HCT116 (cell line): ENCODE measurements around the gene DTYMK. TPM values are rescaled to one million over a fixed set of nuclear protein-coding genes. Genes with fewer than 3 reads are reported as not detected.

Source experiments
- ATAC-seq: fragments of 200-7000 bp; cut with Tn5 transposase; 2 replicates; pipeline ENCODE4 v1.9.1; 2020; ENCODE audit warnings: mild to moderate bottlenecking, moderate library complexity
- BruUV-seq: library from RNA; stranded (reverse); fragments of 400-500 nt; replicated peaks from 2 replicates; lab custom pipeline; 2021; lab: Mats Ljungman, UMichigan
- CTCF ChIA-PET: fragments of 300-600 bp; sonication (Branson Sonifier 250); formaldehyde crosslinking; loops from one replicate; lab custom pipeline; 2021; ENCODE audit warnings: antibody characterized with exemption; lab: Charles Lee
- POLR2A ChIA-PET: fragments of 300-600, 350-600 bp; sonication (Branson Sonifier 250); formaldehyde crosslinking; loops from one replicate; lab custom pipeline; 2021; ENCODE audit warnings: antibody characterized with exemption; lab: Charles Lee
- RAD21 ChIA-PET, 2 experiments: fragments of 300-600 bp; sonication (Branson Sonifier 250); formaldehyde crosslinking; loops; one replicate each; lab custom pipeline; 2023; ENCODE audit warnings: low total read pairs in 2 of 2; ENCODE audit not compliant: uncharacterized antibody in 2 of 2, unreplicated experiment in 2 of 2, low non-redundant PET in 1 of 2; lab: Charles Lee
- DNase-seq: peaks from one replicate; pipeline ENCODE4 v3.0.0-alpha.2; 2010; ENCODE audit warnings: low read depth, low spot score
- H2AFZ ChIP-seq: fragments of 200-600 bp; shearing (Covaris generic), sonication (generic); 2 replicates; pipeline ENCODE4 v1.6.1; 2017; ENCODE audit warnings: low read depth, mixed run types, mixed read lengths, antibody characterized with exemption, low read length; ENCODE audit not compliant: poor library complexity, severe bottlenecking
- H3K27ac ChIP-seq: 2 replicates; pipeline ENCODE4 v1.5.1; 2012; ENCODE audit warnings: low read depth, low read length
- H3K27me3 ChIP-seq: fragments of 200-600 bp; sonication (generic); 2 replicates; pipeline ENCODE4 v1.6.1; 2016; ENCODE audit warnings: mixed run types, low read length, mixed read lengths; ENCODE audit not compliant: insufficient read depth
- H3K36me3 ChIP-seq, 2 experiments: fragments of 200-500 bp in 1 of 2; fragments of 200-600 bp in 1 of 2; sonication (Bioruptor generic) in 1 of 2; sonication (generic) in 1 of 2; 2 replicates each; pipeline versions ENCODE4 v1.5.1 to v1.6.1; 2014 to 2016; ENCODE audit warnings: low read length in 2 of 2, inconsistent platforms in 1 of 2, mixed read lengths in 1 of 2, mixed run types in 1 of 2; ENCODE audit not compliant: insufficient read depth in 2 of 2, control insufficient read depth in 1 of 2
- H3K4me1 ChIP-seq, 2 experiments: fragments of 200-600 bp in 1 of 2; sonication (generic) in 1 of 2; 2 replicates each; pipeline versions ENCODE4 v1.5.1 to v1.6.1; 2012 to 2017; ENCODE audit warnings: low read length in 2 of 2, inconsistent platforms in 1 of 2, mild to moderate bottlenecking in 1 of 2, mixed read lengths in 1 of 2, mixed run types in 1 of 2, moderate library complexity in 1 of 2; ENCODE audit not compliant: insufficient read depth in 2 of 2, control insufficient read depth in 1 of 2
- H3K4me2 ChIP-seq: fragments of 200-600 bp; sonication (generic); 2 replicates; pipeline ENCODE4 v1.6.1; 2017; ENCODE audit warnings: mixed run types, low read length, mixed read lengths
- H3K4me3 ChIP-seq, 2 experiments: fragments of 200-600 bp in 1 of 2; sonication (generic) in 1 of 2; replicated peaks in 1 of 2; 2 replicates each; pipeline ENCODE4 v1.5.1; 2011 to 2016; ENCODE audit warnings: low read length in 2 of 2, control low read depth in 1 of 2, low read depth in 1 of 2, mild to moderate bottlenecking in 1 of 2, mixed read lengths in 1 of 2, mixed run types in 1 of 2
- H3K79me2 ChIP-seq: fragments of 200-600 bp; sonication (generic); 2 replicates; pipeline ENCODE4 v1.6.1; 2017; ENCODE audit warnings: mild to moderate bottlenecking, mixed run types, low read length, moderate library complexity, mixed read lengths; ENCODE audit not compliant: insufficient read depth
- H3K9ac ChIP-seq: fragments of 200-600 bp; sonication (generic); 2 replicates; pipeline ENCODE4 v1.6.1; 2016; ENCODE audit warnings: low read length, mixed read lengths
- H3K9me2 ChIP-seq: fragments of 200-600 bp; sonication (generic), shearing (Covaris generic); 2 replicates; pipeline ENCODE4 v1.6.1; 2017; ENCODE audit warnings: mixed run types, mild to moderate bottlenecking, moderate library complexity; ENCODE audit not compliant: insufficient read depth
- H3K9me3 ChIP-seq, 2 experiments: fragments of 200-500 bp in 1 of 2; fragments of 200-600 bp in 1 of 2; sonication (Bioruptor generic) in 1 of 2; sonication (generic) in 1 of 2; 2 replicates each; pipeline ENCODE4 v1.6.1; 2014 to 2017; ENCODE audit warnings: low read length in 2 of 2, mixed read lengths in 2 of 2, inconsistent platforms in 1 of 2, low read depth in 1 of 2, mild to moderate bottlenecking in 1 of 2, mixed run types in 1 of 2, moderate library complexity in 1 of 2; ENCODE audit not compliant: control insufficient read depth in 1 of 2, insufficient read depth in 1 of 2
- H4K20me1 ChIP-seq: fragments of 200-600 bp; sonication (generic), shearing (Covaris generic); 2 replicates; pipeline ENCODE4 v1.6.1; 2017; ENCODE audit warnings: mixed run types, mild to moderate bottlenecking, moderate library complexity; ENCODE audit not compliant: insufficient read depth
- CBX3 ChIP-seq: IDR thresholded peaks from 2 replicates; pipeline ENCODE4 v1.6.1; 2012; ENCODE audit warnings: low read depth
- CEBPB ChIP-seq: IDR thresholded peaks from 2 replicates; pipeline ENCODE4 v1.6.1; 2012; ENCODE audit warnings: low read depth
- CTCF ChIP-seq, 3 experiments: fragments of 200-600 bp in 1 of 3; sonication (generic) in 1 of 3; IDR thresholded peaks in 2 of 3; conservative IDR thresholded peaks in 1 of 3; 2 replicates each; pipeline ENCODE4 v1.5.1; 2012 to 2017; ENCODE audit warnings: low read depth in 2 of 3, low read length in 2 of 3, antibody characterized with exemption in 1 of 3, borderline replicate concordance in 1 of 3, control low read depth in 1 of 3, mild to moderate bottlenecking in 1 of 3, mixed read lengths in 1 of 3, mixed run types in 1 of 3, moderate library complexity in 1 of 3; ENCODE audit not compliant: insufficient read depth in 1 of 3
- EGR1 ChIP-seq: IDR thresholded peaks from 2 replicates; pipeline ENCODE4 v1.6.1; 2012; ENCODE audit warnings: low read depth
- ELF1 ChIP-seq: IDR thresholded peaks from 2 replicates; pipeline ENCODE4 v1.6.1; 2012; ENCODE audit warnings: low read depth, borderline replicate concordance
- EZH2 ChIP-seq: fragments of 200-600 bp; sonication (generic); IDR thresholded peaks from 2 replicates; pipeline ENCODE4 v1.6.1; 2017; ENCODE audit warnings: antibody characterized with exemption, mixed run types
- EZH2phosphoT487 ChIP-seq: fragments of 200-600 bp; IDR thresholded peaks from 2 replicates; pipeline ENCODE4 v1.6.1; 2018; ENCODE audit warnings: antibody characterized with exemption, borderline replicate concordance
- FOSL1 ChIP-seq: IDR thresholded peaks from 2 replicates; pipeline ENCODE4 v1.6.1; 2012; ENCODE audit warnings: low read depth
- POLR2A ChIP-seq: IDR thresholded peaks from 2 replicates; pipeline ENCODE4 v1.7.0; 2011; ENCODE audit warnings: borderline replicate concordance; ENCODE audit not compliant: insufficient read depth, insufficient read length; ENCODE audit errors: extremely low read depth
- POLR2AphosphoS5 ChIP-seq: IDR thresholded peaks from 2 replicates; pipeline ENCODE4 v1.6.1; 2011; ENCODE audit warnings: mild to moderate bottlenecking, low read depth, low read length, moderate library complexity
- RAD21 ChIP-seq: IDR thresholded peaks from 2 replicates; pipeline ENCODE4 v1.6.1; 2012; ENCODE audit warnings: low read depth, mild to moderate bottlenecking
- SIN3A ChIP-seq: IDR thresholded peaks from 2 replicates; pipeline ENCODE4 v1.6.1; 2012; ENCODE audit warnings: low read depth
- SP1 ChIP-seq: IDR thresholded peaks from 2 replicates; pipeline ENCODE4 v1.6.1; 2012; ENCODE audit warnings: low read depth
- TCF7L2 ChIP-seq: IDR thresholded peaks from 2 replicates; pipeline ENCODE4 v1.7.0; 2011; ENCODE audit warnings: borderline replicate concordance, inconsistent platforms; ENCODE audit not compliant: insufficient read depth, insufficient read length; ENCODE audit errors: extremely low read depth
- YY1 ChIP-seq: IDR thresholded peaks from 2 replicates; pipeline ENCODE4 v1.6.1; 2011; ENCODE audit warnings: low read length, low read depth, moderate library complexity, mild to moderate bottlenecking; ENCODE audit not compliant: insufficient replicate concordance; ENCODE audit errors: extremely low read depth
- ZFX ChIP-seq: fragments of 450-650 bp; IDR thresholded peaks from 2 replicates; pipeline ENCODE4 v1.6.1; 2017
- ZNF274 ChIP-seq: fragments of 200-500 bp; sonication (Bioruptor generic); IDR thresholded peaks from 2 replicates; pipeline ENCODE4 v1.6.1; 2014; ENCODE audit warnings: mild to moderate bottlenecking, low read depth, low read length, inconsistent platforms
- intact Hi-C: fragments of 100-400 bp; cut with micrococcal nuclease; formaldehyde crosslinking; loops from 2 replicates; pipeline ENCODE4 v1.10.0; 2022
- total RNA-seq: library from RNA; stranded (reverse); gene quantifications from one replicate; pipeline ENCODE4 v1.2.1, GENCODE V29; 2021; ENCODE audit not compliant: unreplicated experiment
- TF ChIP-seq, protein P1 (sequence below): IDR thresholded peaks from 2 replicates; pipeline ENCODE4 v1.6.1; 2012
- TF ChIP-seq, protein P2 (sequence below): IDR thresholded peaks from 2 replicates; pipeline ENCODE4 v1.6.1; 2012
- TF ChIP-seq, protein P3 (sequence below): IDR thresholded peaks from 2 replicates; pipeline ENCODE4 v1.6.1; 2011; ENCODE audit warnings: mild to moderate bottlenecking, low read length, moderate library complexity; ENCODE audit not compliant: insufficient replicate concordance; ENCODE audit errors: extremely low read depth

Gene DTYMK
- total RNA-seq, 1 experiment from 2014 or later, result 83.3 TPM

DNA sequence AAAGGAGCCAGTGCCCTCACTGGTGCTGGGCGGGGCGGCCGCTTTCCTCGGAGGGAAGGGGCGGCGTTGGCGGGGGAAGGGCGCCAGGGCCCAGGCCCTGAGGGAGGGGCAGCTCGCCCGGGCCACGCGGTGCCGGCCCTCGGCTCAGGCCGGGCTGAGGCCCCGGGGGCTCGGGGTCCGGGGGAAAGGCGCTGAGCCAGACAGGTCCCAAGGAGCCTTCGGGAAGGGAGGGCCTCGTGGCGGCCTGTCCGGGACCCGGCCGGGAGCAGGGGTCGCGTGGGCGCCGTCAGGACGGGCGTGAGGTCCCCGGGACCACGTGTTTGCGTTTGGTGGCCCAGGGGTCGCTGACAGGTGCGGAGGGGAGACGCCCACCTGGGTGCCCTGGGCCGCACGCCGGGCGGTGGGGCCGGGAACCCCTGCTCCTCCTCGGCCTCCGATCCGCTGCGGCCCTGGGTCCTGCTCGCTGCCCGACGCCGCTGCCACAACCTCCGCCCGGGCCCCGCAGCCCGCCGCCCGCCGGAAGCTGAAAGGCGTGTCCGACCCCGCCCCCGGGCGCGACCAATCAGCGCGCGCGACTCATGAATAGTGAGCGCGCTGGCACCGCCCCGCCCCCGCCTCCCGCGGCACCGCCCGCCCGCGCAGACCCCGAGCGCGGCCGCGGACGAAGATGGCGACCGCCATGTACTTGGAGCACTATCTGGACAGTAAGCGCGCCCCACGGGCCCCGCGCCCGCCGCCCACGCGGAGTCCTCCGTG lies 15.0 kb upstream of the DTYMK start, which contains the start of gene ING5:
TSS of gene ING5 (plus strand) at position 641 of the 756 bp plus-strand sequence. CDS start at position 668, 27 bp downstream.
- ChIA-PET RAD21 (interaction anchor here (1.1 to 1.5 kb wide), 2 partner anchors 15 to 142 kb away, joined by 3 to 5 read pairs; partner anchors contain the start of gene DTYMK (in 1 of the 2)), CTCF (interaction anchor here (0.7 to 2.7 kb wide), 4 partner anchors 30 to 177 kb away, joined by 3 to 9 read pairs (median 4); partner anchors contain the start of genes BOK and D2HGDH), POLR2A (interaction anchor here (0.7 to 2.6 kb wide), 4 partner anchors 13 to 178 kb away, joined by 3 to 9 read pairs (median 6); partner anchors contain the start of genes D2HGDH and DTYMK)
- no TSS peak for BruUV-seq
- ATAC-seq (peak; percentile 69), DNase-seq (peak; percentile 77)
- TF ChIP-seq EZH2phosphoT487 (no peak), YY1 (peak; percentile 90), POLR2A (peak; percentile 49), ELF1 (no peak), FOSL1 (no peak), CTCF (IDR thresholded peaks at IDR 0.05 in 2 of 3, conservative IDR thresholded peaks at IDR 0.05 in 1 of 3; ENCODE audit: borderline replicate concordance in 1 of 3, insufficient read depth in 1 of 3, low read depth in 2 of 3, low read length in 2 of 3) (peak in 1 of 3 experiments; percentile 32; a peak in 1 of 6 replicates), CEBPB (no peak), POLR2AphosphoS5 (peak; percentile 86), ZFX (peak; percentile 84), SIN3A (peak; percentile 74), RAD21 (no peak; the same call in 1 of the 2 replicates), EZH2 (no peak), TCF7L2 (no peak), CBX3 (no peak; the same call in 1 of the 2 replicates), ZNF274 (no peak), SP1 (peak; percentile 42), EGR1 (peak; percentile 28; the same call in 1 of the 2 replicates)
- TF ChIP-seq, protein P1, sequence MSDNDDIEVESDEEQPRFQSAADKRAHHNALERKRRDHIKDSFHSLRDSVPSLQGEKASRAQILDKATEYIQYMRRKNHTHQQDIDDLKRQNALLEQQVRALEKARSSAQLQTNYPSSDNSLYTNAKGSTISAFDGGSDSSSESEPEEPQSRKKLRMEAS, result peak; percentile 94
- TF ChIP-seq, protein P2, sequence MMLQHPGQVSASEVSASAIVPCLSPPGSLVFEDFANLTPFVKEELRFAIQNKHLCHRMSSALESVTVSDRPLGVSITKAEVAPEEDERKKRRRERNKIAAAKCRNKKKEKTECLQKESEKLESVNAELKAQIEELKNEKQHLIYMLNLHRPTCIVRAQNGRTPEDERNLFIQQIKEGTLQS, result no peak
- TF ChIP-seq, protein P3, sequence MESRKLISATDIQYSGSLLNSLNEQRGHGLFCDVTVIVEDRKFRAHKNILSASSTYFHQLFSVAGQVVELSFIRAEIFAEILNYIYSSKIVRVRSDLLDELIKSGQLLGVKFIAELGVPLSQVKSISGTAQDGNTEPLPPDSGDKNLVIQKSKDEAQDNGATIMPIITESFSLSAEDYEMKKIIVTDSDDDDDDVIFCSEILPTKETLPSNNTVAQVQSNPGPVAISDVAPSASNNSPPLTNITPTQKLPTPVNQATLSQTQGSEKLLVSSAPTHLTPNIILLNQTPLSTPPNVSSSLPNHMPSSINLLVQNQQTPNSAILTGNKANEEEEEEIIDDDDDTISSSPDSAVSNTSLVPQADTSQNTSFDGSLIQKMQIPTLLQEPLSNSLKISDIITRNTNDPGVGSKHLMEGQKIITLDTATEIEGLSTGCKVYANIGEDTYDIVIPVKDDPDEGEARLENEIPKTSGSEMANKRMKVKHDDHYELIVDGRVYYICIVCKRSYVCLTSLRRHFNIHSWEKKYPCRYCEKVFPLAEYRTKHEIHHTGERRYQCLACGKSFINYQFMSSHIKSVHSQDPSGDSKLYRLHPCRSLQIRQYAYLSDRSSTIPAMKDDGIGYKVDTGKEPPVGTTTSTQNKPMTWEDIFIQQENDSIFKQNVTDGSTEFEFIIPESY, result no peak
- H2AFZ ChIP-seq, result no peak within 1 kb of the TSS
- peak within 1 kb of the TSS; percentile 92 for H3K9ac ChIP-seq
- peaks cover 7 to 24% of the 10 kb centered on the region in 2 experiments; a peak in 3 of 4 replicates for H3K36me3 ChIP-seq
- peak within 1 kb of the TSS; percentile 97 for H3K4me2 ChIP-seq
- H3K9me2 ChIP-seq, result no peaks in the 10 kb centered on the region
- peaks cover 28% of the 10 kb centered on the region for H3K79me2 ChIP-seq
- peaks cover 5 to 6% of the 10 kb centered on the region in 2 experiments; a peak in 1 of 4 replicates for H3K9me3 ChIP-seq
- intact Hi-C loops, result loop anchor here (1.0 to 5.0 kb wide), 3 partner anchors 15 to 344 kb away; partner anchors contain the start of genes D2HGDH, DTYMK and FARP2
- peaks cover 21 to 39% of the 10 kb centered on the region in 2 experiments for H3K4me1 ChIP-seq
- H3K27me3 ChIP-seq, result no peaks in the 10 kb centered on the region
- H4K20me1 ChIP-seq, result no peaks in the 10 kb centered on the region
- peak within 1 kb of the TSS; percentile 67 to 69 for H3K4me3 ChIP-seq
- H3K27ac ChIP-seq, result peak within 1 kb of the TSS; percentile 99
